ENCODE data around the gene CPNE2. TPM values are rescaled to one million over a fixed set of nuclear protein-coding genes. Genes with fewer than 3 reads are reported as not detected.

Gene CPNE2
- total RNA-seq, 4 donors from 2014 or later: 21.6 to 43.0 (median 34.9) TPM

- no peaks in the 10 kb centered on the region for H3K36me3 ChIP-seq
- WGBS: 73% methylated on average over 3 of the region's 3 CpGs
Observed at GRCh38 chr16:57179215-57179828, 86.9 kb downstream of the CPNE2 start.

DNA sequence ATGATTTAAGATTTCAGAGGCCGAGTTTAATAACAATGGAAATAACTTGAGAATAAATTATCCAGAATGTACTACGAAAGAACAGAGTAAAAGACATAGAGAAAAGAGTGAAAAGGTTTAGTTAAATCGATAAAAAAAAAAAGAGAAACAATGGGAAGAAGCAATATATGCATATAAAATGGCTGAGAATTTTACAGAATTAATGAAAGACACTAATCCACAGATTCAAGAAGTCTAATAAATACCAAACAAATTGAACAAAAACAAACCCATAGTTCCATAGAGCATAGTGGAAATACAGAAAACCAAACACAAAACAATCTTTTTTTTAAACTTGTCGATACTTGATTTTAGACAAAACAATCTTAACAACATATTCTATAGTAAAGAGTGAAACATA lies 91.7 kb downstream of the CPNE2 start:
- intact Hi-C loops (cut with DNase I): loop anchor here (10.0 kb wide), 1 partner anchor 351 kb away; the partner anchor contains the start of gene CCDC102A
- H3K4me1 ChIP-seq: peaks cover 24 to 46% (median 34%) of the 10 kb centered on the region in 4 donors
- H3K27me3 ChIP-seq: no peaks in the 10 kb centered on the region
- no peaks in the 10 kb centered on the region for H3K9me3 ChIP-seq
- H3K4me3 ChIP-seq: no peak overlapping the region
- no peak for TF ChIP-seq POLR2A (IDR thresholded peaks at IDR 0.05; ENCODE audit: low read depth)
- TF ChIP-seq POLR2AphosphoS5 (IDR thresholded peaks at IDR 0.05): no peak
- no peak for TF ChIP-seq EP300 (IDR thresholded peaks at IDR 0.05)
- no peak for TF ChIP-seq CTCF (IDR thresholded peaks at IDR 0.05)
- DNase-seq (ENCODE audit: extremely low spot score): no peak
- no peak overlapping the region for H3K27ac ChIP-seq (replicated peaks in 1 of 4)
- 97% methylated on average over 4 of the region's 4 CpGs for WGBS
- no peaks in the 10 kb centered on the region for H3K36me3 ChIP-seq

More at GRCh38 chr16:57179215-57179828, 86.9 kb downstream of the CPNE2 start:
- Histone ChIP-seq H3K27ac (replicated peaks in 1 of 4) (no peak overlapping the region), H3K27me3 (no peaks in the 10 kb centered on the region), H3K4me1 (peaks cover 10 to 43% (median 28%) of the 10 kb centered on the region in 4 donors), H3K9me3 (no peaks in the 10 kb centered on the region), H3K4me3 (no peak overlapping the region)
- TF ChIP-seq CTCF (IDR thresholded peaks at IDR 0.05) (no peak), EP300 (IDR thresholded peaks at IDR 0.05) (no peak)
- DNase-seq (ENCODE audit: extremely low spot score): no peak
- intact Hi-C loops (cut with DNase I): no loop called here

- intact Hi-C loops (cut with DNase I): loop anchor here (5.0 to 10.0 kb wide), 2 partner anchors 57 to 350 kb away; partner anchors contain the start of gene CCDC102A
- Histone ChIP-seq H3K9me3 (no peaks in the 10 kb centered on the region), H3K36me3 (no peaks in the 10 kb centered on the region), H3K4me3 (peak overlapping the region; percentile 86 to 99 (median 94)), H3K27me3 (no peaks in the 10 kb centered on the region), H3K27ac (replicated peaks in 1 of 4) (peak overlapping the region; percentile 96 to 98 (median 97)), H3K4me1 (peaks cover 24 to 44% (median 33%) of the 10 kb centered on the region in 4 donors)
- TF ChIP-seq POLR2AphosphoS5 (IDR thresholded peaks at IDR 0.05): no peak
- no peak for TF ChIP-seq EP300 (IDR thresholded peaks at IDR 0.05)
- no peak for TF ChIP-seq CTCF (IDR thresholded peaks at IDR 0.05)
- TF ChIP-seq POLR2A (IDR thresholded peaks at IDR 0.05; ENCODE audit: low read depth): no peak
- DNase-seq (ENCODE audit: extremely low spot score): no peak
- WGBS: 28% methylated on average over 15 of the region's 15 CpGs
Observed at GRCh38 chr16:57184887-57185445, 92.6 kb downstream of the CPNE2 start.

DNA sequence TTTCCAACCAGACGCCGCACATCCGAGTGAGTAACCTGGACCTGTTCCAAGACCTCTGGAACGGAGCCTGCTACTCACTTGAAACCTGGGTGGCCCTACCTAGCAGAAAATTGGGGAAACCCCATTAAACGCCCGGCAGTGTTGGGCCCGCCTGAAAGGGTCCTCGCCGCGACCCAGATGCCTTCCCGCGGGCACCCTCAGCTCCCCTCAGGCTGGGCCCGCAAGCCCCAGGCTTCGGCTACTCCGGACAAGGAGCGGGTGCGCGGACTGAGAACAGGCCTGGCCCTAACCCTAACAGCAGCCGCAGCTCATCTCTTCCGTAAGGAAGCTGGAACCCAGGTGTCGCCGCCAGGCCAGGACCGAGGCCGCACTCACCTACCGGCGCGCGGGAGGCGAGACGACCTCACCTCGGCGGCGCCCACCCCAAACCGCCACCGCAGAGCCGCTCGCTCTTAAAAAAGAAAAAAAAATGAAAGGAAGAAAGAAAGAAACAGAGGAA lies 93.1 kb downstream of the CPNE2 start:
- no peaks in the 10 kb centered on the region for H3K27me3 ChIP-seq
- H3K4me1 ChIP-seq: peaks cover 24 to 48% (median 38%) of the 10 kb centered on the region in 4 donors
- intact Hi-C loops (cut with DNase I): loop anchor here (5.0 to 10.0 kb wide), 2 partner anchors 57 to 349 kb away; partner anchors contain the start of gene CCDC102A
- 0% methylated on average over 25 of the region's 37 CpGs for WGBS
- peak overlapping the region; percentile 96 to 98 (median 97) for H3K27ac ChIP-seq (replicated peaks in 1 of 4)
- DNase-seq (ENCODE audit: extremely low spot score): no peak
- no peaks in the 10 kb centered on the region for H3K9me3 ChIP-seq
- peak overlapping the region; percentile 86 to 99 (median 94) for H3K4me3 ChIP-seq
- no peaks in the 10 kb centered on the region for H3K36me3 ChIP-seq
- TF ChIP-seq POLR2AphosphoS5 (IDR thresholded peaks at IDR 0.05): no peak
- no peak for TF ChIP-seq POLR2A (IDR thresholded peaks at IDR 0.05; ENCODE audit: low read depth)
- no peak for TF ChIP-seq EP300 (IDR thresholded peaks at IDR 0.05)
- no peak for TF ChIP-seq CTCF (IDR thresholded peaks at IDR 0.05)
